HepG2 (cell line): ENCODE results near the gene MXRA8. TPM values are rescaled to one million over a fixed set of nuclear protein-coding genes. Genes with fewer than 3 reads are reported as not detected.
A peak's percentile ranks its signal among the peaks of the same experiment; 100 is the strongest.

Source experiments
- IKZF4 ChIP-seq: sonication (generic); formaldehyde crosslinking; IDR thresholded peaks from 2 replicates; pipeline ENCODE4 v1.5.1; 2020; ENCODE audit warnings: borderline replicate concordance, mild to moderate bottlenecking, low read depth, missing genetic modification reagents; ENCODE audit errors: not compliant biosample characterization
- KDM3A ChIP-seq: IDR thresholded peaks from 2 replicates; pipeline ENCODE4 v1.6.1; 2018; ENCODE audit warnings: low read depth, missing compliant biosample characterization
- KLF9 ChIP-seq: IDR thresholded peaks from 2 replicates; pipeline ENCODE4 v1.6.1; 2016; ENCODE audit warnings: low read depth
- MIER3 ChIP-seq: IDR thresholded peaks from 2 replicates; pipeline ENCODE4 v1.6.1; 2016; ENCODE audit warnings: missing compliant biosample characterization, borderline replicate concordance
- NR2F1 ChIP-seq, 2 experiments: fragments of 450-650 bp in 1 of 2; formaldehyde crosslinking in 1 of 2; IDR thresholded peaks; 2 replicates each; pipeline versions ENCODE4 v1.5.0 to v1.6.1; 2016 to 2020; ENCODE audit warnings: mild to moderate bottlenecking in 1 of 2, missing compliant biosample characterization in 1 of 2, missing genetic modification reagents in 1 of 2, moderate library complexity in 1 of 2
- PBX2 ChIP-seq: IDR thresholded peaks from 2 replicates; pipeline ENCODE4 v1.6.1; 2016; ENCODE audit warnings: control low read depth
- POGK ChIP-seq: sonication (generic); formaldehyde crosslinking; conservative IDR thresholded peaks from 2 replicates; pipeline ENCODE4 v1.8.0; 2022; ENCODE audit warnings: mild to moderate bottlenecking, moderate library complexity, missing genetic modification reagents
- RFX1 ChIP-seq: fragments of 450-650 bp; IDR thresholded peaks from 2 replicates; pipeline ENCODE4 v1.6.1; 2017
- SALL1 ChIP-seq: sonication (generic); formaldehyde crosslinking; IDR thresholded peaks from 2 replicates; pipeline ENCODE4 v1.8.0; 2022; ENCODE audit warnings: mild to moderate bottlenecking, missing genetic modification reagents
- SETDB1 ChIP-seq: sonication (generic); formaldehyde crosslinking; IDR thresholded peaks from 2 replicates; pipeline ENCODE4 v1.5.1; 2020; ENCODE audit warnings: missing genetic modification reagents, mild to moderate bottlenecking, borderline replicate concordance
- WIZ ChIP-seq: sonication (generic); formaldehyde crosslinking; IDR thresholded peaks from 2 replicates; pipeline ENCODE4 v1.5.1; 2020; ENCODE audit warnings: mild to moderate bottlenecking, missing genetic modification reagents
- ZNF142 ChIP-seq: sonication (generic); formaldehyde crosslinking; IDR thresholded peaks from 2 replicates; pipeline ENCODE4 v1.4.0; 2020; ENCODE audit warnings: missing genetic modification reagents
- ZNF292 ChIP-seq: sonication (generic); formaldehyde crosslinking; IDR thresholded peaks from 2 replicates; pipeline ENCODE4 v1.8.1; 2022; ENCODE audit warnings: mild to moderate bottlenecking, low read depth, missing genetic modification reagents, borderline replicate concordance
- polyA plus RNA-seq, 8 experiments: library from polyadenylated mRNA; depleted of rRNA in 3 of 8; stranded (reverse) in 7 of 8; unstranded in 1 of 8; fragments of >200 nt; fragmentation: Illumina TruSeq in 4 of 8; extraction: Trizol in 4 of 8; gene quantifications; 2 replicates each; pipeline versions ENCODE4 v1.2.1 to v1.2.3, GENCODE V29; 2011 to 2016; ENCODE audit warnings: low read depth in 4 of 8, missing spikeins in 1 of 8, mixed read lengths in 1 of 8; ENCODE audit not compliant: insufficient read depth in 1 of 8
- total RNA-seq, 5 experiments: library from RNA; depleted of rRNA; stranded (reverse); fragments of >200 nt; fragmentation: Illumina TruSeq; extraction: Trizol; gene quantifications; 2 replicates each; pipeline ENCODE4 v1.2.3, GENCODE V29; 2016; ENCODE audit warnings: low read depth in 1 of 5
- TF ChIP-seq, protein P1 (sequence below): sonication (generic); formaldehyde crosslinking; IDR thresholded peaks from 2 replicates; pipeline ENCODE4 v1.4.0; 2020; ENCODE audit warnings: mild to moderate bottlenecking, missing genetic modification reagents
- TF ChIP-seq, protein P2 (sequence below): sonication (generic); formaldehyde crosslinking; IDR thresholded peaks from 2 replicates; pipeline ENCODE4 v1.9.0; 2022; ENCODE audit warnings: missing genetic modification reagents, mild to moderate bottlenecking, borderline replicate concordance

Gene MXRA8
- total and polyA plus RNA-seq, 2 of the 13 experiments (the other 11 are each of a cell fraction or from before 2014, with no cell fraction given): 19.8 to 44.8 TPM

DNA sequence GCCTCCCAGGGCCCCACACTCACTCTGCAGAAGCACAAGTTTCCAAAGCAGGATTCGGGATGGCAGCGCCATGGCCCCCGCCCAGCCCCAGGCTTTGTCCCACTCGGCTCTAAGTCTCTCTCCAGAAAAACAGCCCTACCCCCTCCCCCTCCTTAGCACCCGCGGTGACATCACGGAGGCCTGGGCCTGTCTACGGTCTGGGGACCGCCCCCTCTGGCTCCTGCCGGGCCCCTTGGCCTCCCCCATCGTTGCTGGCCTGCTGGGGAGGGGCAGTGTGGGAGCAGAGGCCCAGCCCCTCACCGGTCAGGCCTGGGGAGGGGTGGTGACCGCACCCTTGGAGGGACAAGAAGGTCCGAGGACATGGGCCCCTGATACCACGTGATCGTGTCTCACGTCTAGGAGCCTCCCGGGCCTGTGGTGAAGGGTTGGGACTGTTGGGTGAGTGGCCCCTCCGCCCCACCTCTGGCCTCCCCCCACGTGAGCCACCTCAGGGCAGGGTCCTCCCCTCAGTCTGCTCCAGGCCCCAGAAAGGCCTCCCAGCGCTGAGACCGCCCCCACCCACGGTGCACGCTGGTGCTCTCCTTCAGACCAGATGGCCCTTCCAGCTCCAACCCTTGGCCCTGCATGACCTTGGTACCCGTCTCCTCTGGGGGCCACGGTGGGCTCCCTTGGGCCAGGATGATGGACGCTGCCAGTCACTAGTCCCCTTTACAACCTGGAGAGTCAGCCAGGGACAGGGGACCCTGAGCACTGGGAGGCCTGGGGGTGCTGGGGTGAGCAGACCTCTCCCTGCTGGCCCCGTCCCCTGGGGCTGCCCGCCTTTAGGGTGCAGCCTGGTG, at the start of gene MXRA8 (continued):
- TF ChIP-seq ZNF142 (no peak), SALL1 (CRISPR knock-in tag) (no peak; the same call in 1 of the 2 replicates), MIER3 (CRISPR knock-in tag) (no peak), ZNF292 (CRISPR knock-in tag) (no peak), SETDB1 (CRISPR knock-in tag) (no peak), KLF9 (CRISPR knock-in tag) (no peak), NR2F1 (CRISPR knock-in tag; IDR thresholded peaks at IDR 0.05) (peak in 1 of 2 experiments; percentile 19; a peak in 1 of 4 replicates), KDM3A (CRISPR knock-in tag) (0 out of 2 replicates have a peak, but pooled peaks have one; percentile 25), IKZF4 (CRISPR knock-in tag) (no peak), POGK (CRISPR knock-in tag) (0 out of 2 replicates have a peak, but pooled peaks have one; percentile 27), WIZ (CRISPR knock-in tag) (no peak), PBX2 (no peak), RFX1 (no peak)
- TF ChIP-seq, protein P1, sequence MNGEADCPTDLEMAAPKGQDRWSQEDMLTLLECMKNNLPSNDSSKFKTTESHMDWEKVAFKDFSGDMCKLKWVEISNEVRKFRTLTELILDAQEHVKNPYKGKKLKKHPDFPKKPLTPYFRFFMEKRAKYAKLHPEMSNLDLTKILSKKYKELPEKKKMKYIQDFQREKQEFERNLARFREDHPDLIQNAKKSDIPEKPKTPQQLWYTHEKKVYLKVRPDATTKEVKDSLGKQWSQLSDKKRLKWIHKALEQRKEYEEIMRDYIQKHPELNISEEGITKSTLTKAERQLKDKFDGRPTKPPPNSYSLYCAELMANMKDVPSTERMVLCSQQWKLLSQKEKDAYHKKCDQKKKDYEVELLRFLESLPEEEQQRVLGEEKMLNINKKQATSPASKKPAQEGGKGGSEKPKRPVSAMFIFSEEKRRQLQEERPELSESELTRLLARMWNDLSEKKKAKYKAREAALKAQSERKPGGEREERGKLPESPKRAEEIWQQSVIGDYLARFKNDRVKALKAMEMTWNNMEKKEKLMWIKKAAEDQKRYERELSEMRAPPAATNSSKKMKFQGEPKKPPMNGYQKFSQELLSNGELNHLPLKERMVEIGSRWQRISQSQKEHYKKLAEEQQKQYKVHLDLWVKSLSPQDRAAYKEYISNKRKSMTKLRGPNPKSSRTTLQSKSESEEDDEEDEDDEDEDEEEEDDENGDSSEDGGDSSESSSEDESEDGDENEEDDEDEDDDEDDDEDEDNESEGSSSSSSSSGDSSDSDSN (CRISPR knock-in tag): peak; percentile 44; the same call in 1 of the 2 replicates
- TF ChIP-seq, protein P2, sequence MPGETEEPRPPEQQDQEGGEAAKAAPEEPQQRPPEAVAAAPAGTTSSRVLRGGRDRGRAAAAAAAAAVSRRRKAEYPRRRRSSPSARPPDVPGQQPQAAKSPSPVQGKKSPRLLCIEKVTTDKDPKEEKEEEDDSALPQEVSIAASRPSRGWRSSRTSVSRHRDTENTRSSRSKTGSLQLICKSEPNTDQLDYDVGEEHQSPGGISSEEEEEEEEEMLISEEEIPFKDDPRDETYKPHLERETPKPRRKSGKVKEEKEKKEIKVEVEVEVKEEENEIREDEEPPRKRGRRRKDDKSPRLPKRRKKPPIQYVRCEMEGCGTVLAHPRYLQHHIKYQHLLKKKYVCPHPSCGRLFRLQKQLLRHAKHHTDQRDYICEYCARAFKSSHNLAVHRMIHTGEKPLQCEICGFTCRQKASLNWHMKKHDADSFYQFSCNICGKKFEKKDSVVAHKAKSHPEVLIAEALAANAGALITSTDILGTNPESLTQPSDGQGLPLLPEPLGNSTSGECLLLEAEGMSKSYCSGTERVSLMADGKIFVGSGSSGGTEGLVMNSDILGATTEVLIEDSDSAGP: peak; percentile 66
